Measurements from ENCODE around the gene CHCHD2.

GRCh38 chr7:56107954-56108258 lies 1.6 kb upstream of the CHCHD2 start:
- TF ChIP-seq TCF12 (IDR thresholded peaks at IDR 0.05; ENCODE audit: low read depth, low read length) (no peak), CTCF (IDR thresholded peaks at IDR 0.05; ENCODE audit: control extremely low read depth in 1 of 3, insufficient read depth in 1 of 3, low read depth in 1 of 3, low read length in 3 of 3) (no peak), ZNF274 (IDR thresholded peaks at IDR 0.05; ENCODE audit: borderline replicate concordance, extremely low read depth, low read length) (no peak), POLR2AphosphoS5 (IDR thresholded peaks at IDR 0.05; ENCODE audit: low read depth, low read length) (no peak), CHD2 (IDR thresholded peaks at IDR 0.05; ENCODE audit: low read length) (no peak), RFX5 (IDR thresholded peaks at IDR 0.05; ENCODE audit: borderline replicate concordance, low read depth, low read length) (no peak), JUN (IDR thresholded peaks at IDR 0.05; ENCODE audit: low read depth, low read length) (no peak), ATF2 (IDR thresholded peaks at IDR 0.05; ENCODE audit: low read length) (no peak), RAD21 (IDR thresholded peaks at IDR 0.05 in 1 of 2, conservative IDR thresholded peaks at IDR 0.05 in 1 of 2; ENCODE audit: low read depth in 2 of 2, low read length in 2 of 2) (no peak)

Measured in H1 (cell line).